ENCODE data around the gene HVCN1. TPM values are rescaled to one million over a fixed set of nuclear protein-coding genes. Genes with fewer than 3 reads are reported as not detected.
A peak's percentile ranks its signal among the peaks of the same experiment; 100 is the strongest.
"Not testable (repeated sequence)": the region's sequence is repeated elsewhere in the genome, so short reads cannot be mapped to it uniquely, and the experiment has no call there.

The HVCN1 gene
- total RNA-seq = 1 to 10 TPM in 5 of 6 experiments, under 1 TPM in 1; 0.55 to 2.4 (median 1.6) TPM
- long read RNA-seq = 0 reads

GRCh38 chr12:110688446-110689280 lies at the start of gene HVCN1:
HVCN1 (minus strand) TSS chr12:110689115; CDS start chr12:110683245, 5,870 bp downstream.
- Histone ChIP-seq H3K4me3 (peak within 1 kb of the TSS; percentile 53 to 55 (median 54)), H3K36me3 (no peaks in the 10 kb centered on the region), H3K9me3 (no peaks in the 10 kb centered on the region), H3K27me3 (no peaks in the 10 kb centered on the region), H3K27ac (peak within 1 kb of the TSS; percentile 33 to 65 (median 44)), H3K4me1 (peaks cover 0 to 8% (median 0%) of the 10 kb centered on the region in 4 donors)
- ATAC-seq (peak; percentile 71 to 83 (median 80)), DNase-seq (peak; percentile 56 to 65 (median 63))
- intact Hi-C loops (cut with DNase I) = no loop called here
- TF ChIP-seq CTCF (IDR thresholded peaks at IDR 0.05) (no peak), POLR2A (IDR thresholded peaks at IDR 0.05) (no peak)
- WGBS (ENCODE audit: insufficient coverage, low coverage, low lambda C conversion rate, missing lambda C conversion rate) = 41% methylated on average over 2 of the region's 64 CpGs

- TF ChIP-seq CTCF (IDR thresholded peaks at IDR 0.05) = no peak
- no peak for TF ChIP-seq POLR2A (IDR thresholded peaks at IDR 0.05)
- DNase-seq = no peak
- Histone ChIP-seq H3K4me1 (peaks cover 0 to 49% (median 18%) of the 10 kb centered on the region in 4 donors), H3K27ac (no peak overlapping the region), H3K4me3 (no peak overlapping the region), H3K9me3 (no peaks in the 10 kb centered on the region), H3K27me3 (no peaks in the 10 kb centered on the region), H3K36me3 (no peaks in the 10 kb centered on the region)
- intact Hi-C loops (cut with DNase I) = no loop called here
- no peak for ATAC-seq
- whole genome bisulfite sequencing (ENCODE audit: insufficient coverage, low coverage, low lambda C conversion rate, missing lambda C conversion rate) = 80% methylated on average over 3 of the region's 3 CpGs
These were observed 48.6 kb upstream of the HVCN1 start for GRCh38 chr12:110737532-110737931.

- H3K36me3 ChIP-seq; H3K27me3 ChIP-seq; H3K9me3 ChIP-seq; intact Hi-C loops (cut with DNase I); H3K27ac ChIP-seq; DNase-seq; H3K4me3 ChIP-seq; ATAC-seq: not testable (repeated sequence)
- peaks cover 0 to 54% (median 21%) of the 10 kb centered on the region in 4 donors for H3K4me1 ChIP-seq
- WGBS (ENCODE audit: insufficient coverage, low coverage, low lambda C conversion rate, missing lambda C conversion rate) = 78% methylated on average over 5 of the region's 5 CpGs
These were observed 48.1 kb upstream of the HVCN1 start for GRCh38 chr12:110737016-110737415.

- peak overlapping the region; percentile 20 to 85 (median 80) for H3K27ac ChIP-seq
- peaks cover 0 to 27% (median 12%) of the 10 kb centered on the region in 4 donors for H3K36me3 ChIP-seq
- H3K27me3 ChIP-seq = no peaks in the 10 kb centered on the region
- intact Hi-C loops (cut with DNase I) = no loop called here
- H3K4me3 ChIP-seq = peak overlapping the region in 2 of 3 donors; percentile 1 to 2
- peak in 3 of 4 donors; percentile 24 to 35 (median 33) for ATAC-seq
- H3K9me3 ChIP-seq = no peaks in the 10 kb centered on the region
- no peak for DNase-seq
- no peak for TF ChIP-seq CTCF (IDR thresholded peaks at IDR 0.05)
- TF ChIP-seq POLR2A (IDR thresholded peaks at IDR 0.05) = no peak
- H3K4me1 ChIP-seq = peaks cover 0 to 53% (median 14%) of the 10 kb centered on the region in 4 donors
- 10% methylated on average over 1 of the region's 1 CpG for WGBS (ENCODE audit: insufficient coverage, low coverage, low lambda C conversion rate, missing lambda C conversion rate)
These were observed 45.0 kb upstream of the HVCN1 start for GRCh38 chr12:110733900-110734299.
